Left ventricle myocardium superior (tissue), 1 donor: ENCODE data around the gene HIPK2. TPM values are rescaled to one million over a fixed set of nuclear protein-coding genes. Genes with fewer than 3 reads are reported as not detected.

Experiments used
- ATAC-seq: fragments of 200-7000 bp; cut with Tn5 transposase; one replicate; pipeline ENCODE4 v1.9.1; 2020; ENCODE audit warnings: mild to moderate bottlenecking, moderate library complexity
- DNase-seq: peaks from one replicate; pipeline ENCODE4 v3.0.0-alpha.2; 2020
- intact Hi-C: fragments of 100-400 bp; cut with micrococcal nuclease; formaldehyde crosslinking; loops from one replicate; pipeline ENCODE4 v1.11.0; 2022
- total RNA-seq: library from RNA; stranded (reverse); fragmentation: NEBNext Ultra II Directional; extraction: Animal tissue kit (Norgen Biotek cat#: 25700); gene quantifications from one replicate; pipeline ENCODE4 v1.2.1, GENCODE V29; 2021
- donor health status: DM: no; HTN: yes; CAD: no; lungs with severe emphysema.

The HIPK2 gene
- total RNA-seq, 1 donor from 2014 or later: 103 TPM

DNA sequence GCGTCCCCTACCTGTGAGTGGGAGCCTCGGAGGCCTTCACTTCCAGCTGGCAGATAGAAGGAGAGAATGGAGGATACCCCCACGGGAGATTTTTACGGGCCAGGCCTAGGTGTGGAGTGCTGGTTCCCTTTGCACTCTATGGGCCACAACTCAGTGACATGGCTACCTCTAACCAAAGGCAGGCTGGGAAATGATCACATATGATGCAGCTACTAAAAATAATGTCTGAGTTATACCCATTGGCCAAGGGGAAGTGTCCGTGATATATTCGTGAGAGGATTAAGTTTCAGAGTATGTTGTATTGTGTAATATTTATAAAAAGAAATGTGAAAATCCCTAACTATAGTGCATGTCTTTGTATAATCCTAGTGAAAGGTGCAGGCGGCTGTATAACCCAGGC is 13.5 kb upstream of the HIPK2 start:
- intact Hi-C loops: no loop called here
- no peak for ATAC-seq
- DNase-seq: no peak

DNA sequence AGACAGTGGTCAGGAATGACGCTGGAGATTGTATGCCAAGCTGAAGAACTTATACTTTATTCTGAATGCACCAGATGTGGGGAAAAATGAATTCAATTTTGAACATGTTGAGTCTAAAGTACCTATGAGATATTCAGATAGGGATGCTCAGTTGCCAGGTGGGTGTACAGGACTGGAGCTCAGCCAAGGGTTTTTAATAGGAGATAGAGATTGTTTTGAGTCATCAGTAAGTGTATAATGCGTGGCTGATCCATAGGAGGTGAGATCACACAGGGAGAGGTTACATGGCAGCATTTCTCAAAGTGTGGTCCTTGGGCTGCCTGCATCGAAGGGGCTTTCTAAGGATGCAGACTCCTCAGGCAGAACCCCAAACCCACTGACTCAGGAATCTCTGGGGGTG is 6.8 kb upstream of the HIPK2 start:
- ATAC-seq: no peak
- intact Hi-C loops: no loop called here
- DNase-seq: no peak

DNA sequence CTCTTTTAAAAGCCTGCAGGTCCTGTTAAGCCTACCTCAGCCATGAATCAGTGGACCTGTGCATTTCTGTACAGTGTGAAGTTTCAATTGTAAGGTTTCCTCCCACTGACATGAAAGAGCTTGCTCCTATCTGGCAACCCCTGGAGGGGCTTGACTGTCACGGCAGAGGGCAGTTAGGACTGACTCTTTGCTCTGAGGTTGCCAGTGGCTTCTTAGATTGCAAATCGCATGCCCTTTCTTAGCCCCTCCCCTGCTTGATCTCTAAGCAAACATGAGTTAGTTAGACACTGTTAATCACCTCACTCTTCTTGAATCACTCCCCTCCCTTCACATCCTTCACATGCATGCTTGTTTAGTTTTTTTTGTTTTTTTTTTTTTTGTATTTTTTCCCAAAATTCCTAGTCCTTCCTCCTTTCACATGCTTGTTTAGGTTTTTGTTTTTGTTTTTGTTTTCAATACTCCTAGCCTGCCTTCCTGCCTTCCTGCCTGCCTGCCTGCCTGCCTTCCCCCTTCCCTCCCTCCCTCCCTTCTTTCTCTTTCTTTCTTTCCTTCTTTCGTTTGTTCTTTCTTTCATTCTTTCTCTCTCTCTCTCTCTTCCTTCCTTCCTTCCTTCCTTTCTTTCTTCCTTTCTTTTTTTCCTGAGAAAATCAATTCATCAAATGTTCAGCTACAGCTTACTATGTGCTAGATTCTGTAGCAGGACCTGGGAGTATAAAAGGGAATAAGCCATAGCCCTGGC is 6.0 kb upstream of the HIPK2 start:
- ATAC-seq: no peak
- no peak for DNase-seq
- intact Hi-C loops: no loop called here

DNA sequence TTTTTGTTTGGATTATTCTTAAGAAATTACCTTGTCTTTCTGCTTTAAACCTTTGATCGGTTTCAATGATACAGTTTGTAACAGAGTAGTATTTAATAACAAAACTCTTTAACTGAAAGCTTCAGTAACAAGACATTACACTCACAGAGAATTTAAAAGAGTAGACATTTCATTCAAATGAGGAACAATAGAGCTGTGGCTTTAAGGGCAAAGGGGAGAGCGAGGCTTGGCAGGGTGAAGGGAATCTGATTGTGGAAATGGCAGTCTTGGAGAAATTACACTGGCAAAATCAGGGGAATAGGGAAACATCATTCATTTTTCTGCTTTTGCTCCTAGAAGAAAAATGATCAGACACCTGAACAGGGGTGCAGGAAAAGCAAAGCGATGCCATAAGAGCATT is 5.1 kb upstream of the HIPK2 start:
- ATAC-seq: no peak
- intact Hi-C loops: no loop called here

DNA sequence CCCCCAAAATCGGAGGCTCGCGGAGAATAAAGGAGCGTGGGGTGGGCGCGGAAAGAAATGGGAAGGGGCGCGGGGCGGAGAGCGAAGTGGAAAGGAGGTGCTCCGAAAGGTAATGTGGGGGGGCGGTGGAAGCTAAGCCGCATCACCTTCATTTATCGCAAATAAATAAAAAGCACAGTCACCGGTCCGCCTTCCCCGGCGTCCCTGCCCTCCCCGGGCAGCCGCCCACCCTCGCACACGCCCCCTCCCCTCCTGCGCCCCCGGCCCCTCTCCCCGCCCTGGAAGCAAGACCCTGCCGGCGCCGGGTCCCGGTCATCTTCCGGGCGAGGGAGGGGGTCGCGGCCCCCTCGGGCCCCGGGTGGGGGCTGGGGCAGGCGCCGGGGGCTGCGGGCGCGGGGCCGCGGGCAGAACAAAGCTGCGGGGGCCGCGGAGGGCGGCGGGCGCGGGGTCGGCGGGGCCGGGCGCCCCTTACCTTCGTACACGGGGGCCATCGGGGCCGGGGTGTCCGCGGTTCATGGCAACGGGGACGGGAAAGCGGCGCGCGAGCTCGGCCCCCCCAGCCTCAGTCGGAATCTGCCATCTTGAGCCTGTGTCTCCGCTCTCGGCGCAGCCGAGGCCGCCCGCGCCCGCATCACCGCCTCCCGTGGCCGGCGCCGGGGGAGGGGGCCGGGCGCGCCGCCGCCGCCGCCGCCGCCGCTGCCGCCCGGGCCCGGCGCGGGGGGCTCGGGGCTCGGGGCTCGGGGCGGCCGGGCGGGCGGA is 486 bp downstream of the HIPK2 start:
- ATAC-seq (no peak), DNase-seq (peak; percentile 72)
- intact Hi-C loops: loop anchor here (10.0 kb wide), 1 partner anchor 123 kb away; no protein-coding TSS in a partner anchor

More for the DNA sequence above, 5.1 kb upstream of the HIPK2 start:
- DNase-seq: no peak

DNA sequence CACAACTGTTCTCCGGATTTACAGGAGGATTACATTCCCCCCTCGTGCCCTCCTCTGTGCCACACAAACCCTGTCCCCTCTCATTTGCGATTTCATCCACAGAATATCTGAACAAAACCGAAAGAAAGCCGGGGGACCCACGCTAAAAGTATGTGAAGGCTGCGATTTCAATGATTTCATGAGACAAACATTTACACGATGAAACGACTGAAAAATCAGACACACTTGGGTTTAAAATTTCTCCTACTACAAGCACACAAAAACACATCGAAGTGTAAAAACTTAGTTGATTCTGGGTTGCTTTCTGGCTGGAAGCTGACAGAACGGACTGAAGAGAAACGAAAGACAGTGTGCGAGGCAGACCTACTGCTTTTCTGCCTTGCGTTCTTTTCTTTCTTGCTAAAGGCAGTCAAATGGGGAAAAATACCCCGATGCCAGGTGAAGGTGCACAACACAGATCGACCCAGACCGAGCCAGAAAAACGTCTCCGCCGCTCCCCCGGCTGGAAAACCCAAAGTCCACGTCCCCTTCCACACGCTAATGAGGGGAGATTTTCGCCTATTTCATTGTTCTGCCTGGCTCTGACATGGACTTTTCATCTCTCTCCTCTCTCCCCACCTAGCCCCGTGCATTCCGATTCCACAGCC is 1.2 kb downstream of the HIPK2 start:
- ATAC-seq: peak; percentile 10
- DNase-seq: no peak
- intact Hi-C loops: loop anchor here (10.0 kb wide), 1 partner anchor 122 kb away; no protein-coding TSS in a partner anchor

DNA sequence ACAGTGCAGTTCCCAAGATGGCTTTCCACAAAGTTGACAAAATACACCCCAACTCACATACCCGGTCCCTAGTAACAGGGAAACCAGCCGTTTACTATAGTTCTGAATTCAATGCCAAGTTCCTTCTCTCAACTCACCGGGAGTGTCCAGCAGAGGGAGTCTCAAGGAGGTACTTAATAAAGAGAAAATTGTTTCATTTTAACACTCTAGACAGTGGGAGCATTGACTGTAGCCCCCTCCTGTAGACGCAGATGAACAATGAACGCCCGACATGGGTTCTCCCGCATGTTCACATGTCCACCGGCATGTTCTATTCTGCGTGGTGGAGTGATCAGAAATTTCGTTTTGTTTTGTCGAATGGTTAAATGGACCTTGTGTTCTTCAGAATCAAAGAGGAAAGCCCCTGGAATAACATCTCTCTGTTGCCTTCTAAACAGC is 1.9 kb downstream of the HIPK2 start:
- peak; percentile 40 for DNase-seq
- peak; percentile 61 for ATAC-seq
- intact Hi-C loops: loop anchor here (10.0 kb wide), 1 partner anchor 121 kb away; no protein-coding TSS in a partner anchor

DNA sequence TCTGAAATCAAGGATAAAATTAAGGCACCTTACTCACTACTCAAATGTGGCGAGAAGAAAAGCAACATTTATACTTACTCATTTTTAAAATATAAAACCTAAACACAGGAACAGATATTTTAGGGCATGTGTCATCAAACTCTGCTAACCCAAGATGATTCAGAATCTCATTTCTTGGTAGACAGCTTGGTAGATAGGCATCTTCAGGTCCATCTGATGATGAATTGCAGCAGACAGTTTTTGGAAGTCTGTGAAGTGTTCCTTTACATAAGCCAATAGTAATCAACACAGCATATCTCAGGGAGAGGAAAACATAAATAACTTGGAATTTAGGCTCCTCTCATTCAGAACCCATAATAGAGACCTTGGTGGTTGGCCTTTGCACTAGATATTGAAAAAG is 3.4 kb downstream of the HIPK2 start:
- DNase-seq (no peak), ATAC-seq (no peak)
- intact Hi-C loops: loop anchor here (10.0 kb wide), 1 partner anchor 120 kb away; no protein-coding TSS in a partner anchor

DNA sequence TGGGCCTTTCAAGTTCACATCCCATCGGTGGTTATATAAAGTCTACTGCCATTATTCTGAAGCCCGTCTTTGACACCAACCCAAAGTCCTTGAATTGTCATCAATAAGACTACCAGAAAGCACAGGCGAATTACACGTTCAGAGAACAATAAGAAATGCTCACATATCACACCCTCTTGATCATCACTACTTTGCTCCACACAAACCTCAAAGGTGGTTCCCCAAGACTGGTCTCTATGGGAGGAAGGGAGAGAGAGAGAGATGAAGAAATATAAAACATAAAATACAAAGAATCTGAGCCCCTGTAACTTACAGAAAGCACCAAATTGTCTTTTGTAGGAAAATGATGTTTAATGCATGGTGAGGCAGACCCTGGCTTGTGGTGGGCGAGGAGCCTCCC is 4.4 kb downstream of the HIPK2 start:
- intact Hi-C loops: loop anchor here (10.0 kb wide), 1 partner anchor 119 kb away; no protein-coding TSS in a partner anchor
- ATAC-seq: no peak
- no peak for DNase-seq

DNA sequence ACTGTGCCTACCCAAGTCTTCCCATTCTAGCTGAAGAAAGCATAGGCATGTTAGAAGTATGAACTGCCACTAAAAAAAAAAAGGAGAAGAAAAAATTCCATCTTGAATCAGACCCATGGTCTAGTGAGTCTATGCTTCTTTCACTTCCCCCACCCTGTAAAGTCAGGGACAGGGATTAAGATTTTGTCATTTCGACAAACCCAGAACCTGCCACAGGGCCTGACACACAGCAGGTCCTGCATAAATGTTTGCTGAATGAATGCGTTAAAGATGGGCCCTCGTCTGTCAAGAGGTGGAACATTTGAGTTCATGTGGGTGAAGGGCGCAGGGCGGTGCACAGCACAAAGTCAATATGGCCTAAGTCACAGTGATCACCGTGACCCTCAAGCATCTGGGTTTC is 4.9 kb downstream of the HIPK2 start:
- DNase-seq (no peak), ATAC-seq (no peak)
- intact Hi-C loops: loop anchor here (10.0 kb wide), 1 partner anchor 118 kb away; no protein-coding TSS in a partner anchor

DNA sequence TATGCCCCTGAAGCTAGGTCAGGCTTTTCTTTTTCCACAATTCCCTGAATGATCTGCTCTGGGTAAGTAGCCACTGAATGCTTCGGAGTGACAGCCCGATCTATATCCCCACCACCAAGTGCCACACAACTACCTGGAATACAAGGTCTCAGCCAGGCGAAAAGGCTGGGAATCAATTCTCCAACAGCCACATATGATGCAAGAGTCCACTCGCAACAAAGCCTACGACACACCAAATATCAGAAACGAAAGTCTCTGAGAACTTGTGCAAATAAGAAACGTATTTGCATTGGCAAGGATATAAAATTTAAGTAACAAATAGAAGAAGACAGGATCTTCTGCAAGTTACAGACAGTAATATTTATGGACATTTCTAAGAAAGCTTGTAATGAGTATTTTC is 5.7 kb downstream of the HIPK2 start:
- ATAC-seq (no peak), DNase-seq (no peak)
- intact Hi-C loops: loop anchor here (10.0 kb wide), 1 partner anchor 117 kb away; no protein-coding TSS in a partner anchor

DNA sequence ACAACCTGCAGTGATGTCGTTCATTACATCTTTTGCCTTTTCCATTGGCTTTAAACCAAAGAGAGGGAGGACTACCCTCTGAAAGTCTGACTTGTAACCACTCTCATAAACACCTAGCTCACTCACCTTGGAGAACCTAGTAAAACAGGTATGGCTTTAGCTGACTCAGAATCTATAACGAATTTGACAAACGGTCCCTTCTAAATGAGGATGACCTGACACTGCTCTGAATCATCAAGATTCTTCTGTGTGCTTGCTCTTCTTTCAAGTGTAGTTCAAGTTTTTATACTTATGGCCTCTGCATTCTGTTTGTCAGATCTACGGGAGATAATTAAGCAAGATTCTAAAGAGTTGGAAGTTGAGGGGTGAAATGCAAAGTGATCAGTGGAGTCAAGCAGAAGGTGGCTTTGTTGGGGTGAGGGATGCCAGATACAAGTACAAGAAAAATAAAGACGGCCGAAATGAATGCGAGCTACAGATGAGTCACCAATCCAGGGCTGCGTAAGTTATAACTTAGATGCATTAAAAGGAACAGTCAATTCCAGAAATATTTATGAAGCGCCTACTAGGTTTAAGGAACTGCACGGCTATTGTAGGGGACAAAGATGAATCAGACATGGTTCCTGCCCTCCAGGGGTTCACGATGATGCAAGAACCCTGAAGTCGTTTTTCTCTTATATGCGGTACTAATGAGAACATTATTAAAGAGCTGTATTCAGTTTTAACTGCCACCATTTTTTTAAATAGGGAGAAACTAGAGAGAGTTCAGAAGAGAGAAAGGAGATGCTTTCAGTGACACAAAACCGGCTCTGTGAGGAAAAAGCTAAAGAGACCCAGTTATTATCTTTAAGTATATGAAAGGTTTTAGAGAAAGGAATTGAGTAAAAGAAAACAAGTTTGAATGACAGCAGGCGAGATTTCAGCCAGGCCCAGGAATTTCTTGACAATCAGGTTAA is 6.5 kb downstream of the HIPK2 start:
- no peak for DNase-seq
- intact Hi-C loops: loop anchor here (10.0 kb wide), 1 partner anchor 116 kb away; no protein-coding TSS in a partner anchor
- ATAC-seq: no peak

DNA sequence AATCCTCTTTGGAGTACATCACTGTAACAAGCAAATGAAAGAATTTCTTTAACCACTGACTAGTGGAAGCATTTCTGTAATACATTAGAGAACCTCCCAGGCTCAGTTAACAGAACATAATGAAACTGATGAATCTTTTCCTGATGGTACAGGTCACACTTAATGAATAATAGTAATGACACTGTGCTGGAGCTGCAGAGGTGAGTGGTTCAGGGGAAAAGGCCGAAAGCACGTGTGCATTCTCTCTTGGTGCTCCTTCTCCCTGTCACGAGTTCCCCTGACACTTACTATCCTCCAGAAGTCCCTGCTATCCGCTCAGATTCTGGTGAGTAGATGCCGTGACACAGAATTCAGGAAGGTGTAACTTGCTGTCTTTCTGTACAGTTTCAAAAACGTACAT is 8.0 kb downstream of the HIPK2 start:
- ATAC-seq (peak; percentile 25), DNase-seq (no peak)
- intact Hi-C loops: loop anchor here (10.0 kb wide), 1 partner anchor 115 kb away; no protein-coding TSS in a partner anchor

DNA sequence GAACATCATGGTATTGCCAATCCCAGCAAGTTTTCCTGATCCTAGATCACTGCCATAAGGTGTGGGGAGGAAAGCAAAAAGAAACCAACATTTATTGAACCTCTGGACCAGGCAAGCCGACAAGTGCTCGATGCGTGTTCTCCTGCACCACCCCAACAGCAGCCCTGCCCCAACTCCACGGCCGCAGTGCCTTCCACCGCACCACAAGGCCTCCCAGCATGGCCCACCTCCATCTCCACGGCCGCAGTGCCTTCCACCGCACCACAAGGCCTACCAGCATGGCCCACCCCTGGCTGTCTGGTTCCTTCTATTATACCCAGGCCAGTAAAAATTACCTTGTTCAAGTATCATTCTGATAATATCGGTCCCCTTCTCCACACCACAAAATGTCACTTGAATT is 8.7 kb downstream of the HIPK2 start:
- DNase-seq: no peak
- ATAC-seq: no peak
- intact Hi-C loops: no loop called here

DNA sequence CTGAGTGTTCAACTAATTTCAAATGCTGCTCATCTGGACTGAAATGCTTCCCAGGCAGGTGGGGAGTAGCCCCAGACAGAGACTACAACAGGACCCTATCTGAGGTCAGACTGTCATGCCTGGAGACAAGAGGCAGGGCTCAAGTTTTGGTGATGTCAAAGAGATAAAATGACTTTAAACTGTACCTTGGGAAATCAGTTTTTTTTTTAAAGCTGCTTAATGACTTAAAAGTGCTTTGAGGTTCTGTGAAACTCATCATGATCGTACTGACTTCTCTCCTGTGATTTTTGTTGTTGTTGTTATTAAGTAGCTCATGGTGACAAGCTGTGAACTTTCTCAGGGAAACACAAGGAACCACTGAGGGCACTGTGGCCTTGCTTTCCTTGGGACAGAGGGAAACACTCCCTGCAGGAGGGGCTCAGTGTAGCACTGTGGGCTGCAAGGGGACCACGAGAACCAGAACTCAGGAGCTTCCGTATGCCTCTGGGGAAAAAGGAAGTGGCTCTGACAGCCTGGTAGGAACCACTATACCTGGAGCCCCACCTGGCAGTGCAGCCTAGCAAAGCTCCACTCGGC is 9.5 kb downstream of the HIPK2 start:
- intact Hi-C loops: no loop called here
- DNase-seq: no peak
- peak; percentile 24 for ATAC-seq

DNA sequence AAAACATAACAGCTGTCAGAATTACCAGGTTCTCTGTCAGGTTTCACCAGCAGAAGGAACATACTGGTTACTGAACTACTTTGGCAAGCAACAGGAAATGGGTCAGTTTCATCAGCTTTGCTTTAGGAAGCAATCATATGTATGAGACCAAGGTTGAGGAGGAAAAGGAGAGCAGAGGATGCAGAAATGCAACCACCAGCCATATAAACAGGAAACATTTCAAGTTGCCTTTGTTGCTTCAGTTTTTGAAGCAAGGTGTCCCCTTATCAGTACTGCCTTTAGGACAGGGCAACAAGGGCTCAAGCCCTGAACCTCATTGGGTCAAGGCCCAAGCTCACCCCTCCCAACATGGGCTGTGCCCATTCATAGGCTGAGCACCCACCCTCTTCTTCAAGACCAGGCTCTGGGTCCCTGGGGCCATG is 10.2 kb downstream of the HIPK2 start:
- ATAC-seq (no peak), DNase-seq (no peak)
- intact Hi-C loops: no loop called here

DNA sequence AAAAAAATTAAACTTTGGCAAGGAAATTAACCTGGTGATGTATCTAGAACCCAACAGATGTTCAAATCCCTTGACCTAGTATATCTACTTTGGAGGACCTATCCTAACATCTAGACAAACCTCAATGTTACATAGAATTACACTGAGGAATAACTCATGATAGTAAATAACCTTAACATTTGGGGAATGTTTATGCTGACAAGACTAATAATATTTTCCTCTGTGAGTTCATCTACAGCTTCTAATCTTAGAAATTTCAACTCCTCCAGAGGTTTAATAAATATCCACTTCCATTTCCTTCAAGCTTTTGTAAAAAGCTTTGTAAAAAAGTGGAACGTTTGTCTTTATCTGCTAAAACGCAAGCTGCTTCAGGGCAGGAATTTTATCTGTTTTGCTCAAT is 12.7 kb downstream of the HIPK2 start:
- intact Hi-C loops: no loop called here
- DNase-seq (no peak), ATAC-seq (no peak)

DNA sequence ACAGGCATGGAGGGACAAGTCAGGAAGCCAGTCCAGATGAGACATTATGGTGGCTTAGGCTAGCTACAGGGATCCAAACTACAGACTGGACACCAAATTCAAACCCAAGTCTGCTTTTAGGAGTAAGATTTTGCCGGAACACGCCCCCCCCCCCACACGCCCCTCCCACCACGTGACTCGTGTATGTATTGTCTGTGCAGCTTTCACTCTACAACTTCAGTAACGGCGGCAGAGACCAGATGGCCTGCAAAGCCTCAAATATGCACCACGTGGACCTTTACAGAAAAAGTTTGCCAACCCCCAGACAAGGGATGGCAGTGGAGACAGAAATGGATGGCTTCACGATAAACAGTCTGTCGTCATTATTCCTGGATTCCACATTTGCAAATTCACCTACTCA is 14.5 kb downstream of the HIPK2 start:
- ATAC-seq (no peak), DNase-seq (no peak)
- intact Hi-C loops: no loop called here
